ENCODE measurements around the gene POLR2I.
"Not testable (repeated sequence)": the region's sequence is repeated elsewhere in the genome, so short reads cannot be mapped to it uniquely, and the experiment has no call there.

POLR2I gene

GRCh38 chr19:36099166-36099785, 15.4 kb downstream of the POLR2I start:
- DNase-seq, result no peak

- no peak for DNase-seq
Measured at GRCh38 chr19:36097036-36097435, 17.6 kb downstream of the POLR2I start.

- no peak for DNase-seq
Measured at GRCh38 chr19:36093687-36094086, 21.0 kb downstream of the POLR2I start.

GRCh38 chr19:36093146-36093662, 21.5 kb downstream of the POLR2I start:
- no peak for DNase-seq

- DNase-seq, result no peak
Measured at GRCh38 chr19:36092566-36092965, 22.1 kb downstream of the POLR2I start.

GRCh38 chr19:36090910-36091695, 23.6 kb downstream of the POLR2I start:
- DNase-seq, result no peak

GRCh38 chr19:36089847-36090246, 24.8 kb downstream of the POLR2I start:
- DNase-seq, result no peak

- DNase-seq, result no peak
Measured at GRCh38 chr19:36086326-36086725, 28.3 kb downstream of the POLR2I start.

GRCh38 chr19:36084231-36085009, 30.3 kb downstream of the POLR2I start:
- no peak for DNase-seq

- no peak for DNase-seq
Measured at GRCh38 chr19:36082916-36083315, 31.8 kb downstream of the POLR2I start.

- no peak for DNase-seq
Measured at GRCh38 chr19:36081894-36082293, 32.8 kb downstream of the POLR2I start.

- no peak for DNase-seq
Measured at GRCh38 chr19:36081385-36081784, 33.3 kb downstream of the POLR2I start.

GRCh38 chr19:36079389-36079945, 35.2 kb downstream of the POLR2I start:
- no peak for DNase-seq

GRCh38 chr19:36073121-36073876, 41.4 kb downstream of the POLR2I start:
- no peak for DNase-seq

GRCh38 chr19:36072081-36072480, 42.6 kb downstream of the POLR2I start:
- no peak for DNase-seq

GRCh38 chr19:36068810-36069499, 45.7 kb downstream of the POLR2I start:
- not testable (repeated sequence) for DNase-seq

- no peak for DNase-seq
Measured at GRCh38 chr19:36067681-36068080, 47.0 kb downstream of the POLR2I start.

- DNase-seq, result no peak
Measured at GRCh38 chr19:36064826-36065225, 49.8 kb downstream of the POLR2I start.
